Endodermal cell (in vitro differentiated cells): ENCODE measurements around the gene PRICKLE2. TPM values are rescaled to one million over a fixed set of nuclear protein-coding genes. Genes with fewer than 3 reads are reported as not detected.
A peak's percentile ranks its signal among the peaks of the same experiment; 100 is the strongest.

Experiments used
- DNase-seq: peaks from one replicate; pipeline ENCODE4 v3.0.0-alpha.2; 2017
- H3K27ac ChIP-seq: 2 replicates; pipeline ENCODE4 v1.5.1; 2013; ENCODE audit warnings: mild to moderate bottlenecking, low read depth, low read length, moderate library complexity
- H3K27me3 ChIP-seq: 2 replicates; pipeline ENCODE4 v1.6.1; 2013; ENCODE audit warnings: mild to moderate bottlenecking, low read length, moderate library complexity; ENCODE audit not compliant: insufficient read depth, control insufficient read depth, poor library complexity, severe bottlenecking
- H3K36me3 ChIP-seq: 2 replicates; pipeline ENCODE4 v1.7.0; 2013; ENCODE audit warnings: mild to moderate bottlenecking, low read length, moderate library complexity; ENCODE audit not compliant: control insufficient read depth, insufficient read depth
- H3K4me1 ChIP-seq: one replicate; pipeline ENCODE4 v1.7.0; 2013; ENCODE audit warnings: low read length; ENCODE audit not compliant: control insufficient read depth, insufficient read depth
- H3K4me3 ChIP-seq: 2 replicates; pipeline ENCODE4 v1.5.1; 2013; ENCODE audit warnings: mild to moderate bottlenecking, low read length, moderate library complexity
- H3K9ac ChIP-seq: 2 replicates; pipeline ENCODE4 v1.6.1; 2013; ENCODE audit warnings: mild to moderate bottlenecking, low read length, moderate library complexity; ENCODE audit not compliant: poor library complexity, severe bottlenecking; ENCODE audit errors: extremely low read depth
- H3K9me3 ChIP-seq: 2 replicates; pipeline ENCODE4 v1.6.1; 2013; ENCODE audit warnings: mild to moderate bottlenecking, low read length, moderate library complexity; ENCODE audit not compliant: control insufficient read depth
- H3K27ac Mint-ChIP-seq: 2 replicates; pipeline ENCODE4 v1.8.0; 2020; ENCODE audit warnings: mixed read lengths
- H3K27me3 Mint-ChIP-seq: 2 replicates; pipeline ENCODE4 v1.8.0; 2021; ENCODE audit warnings: mild to moderate bottlenecking, mixed read lengths; ENCODE audit not compliant: insufficient read depth
- H3K36me3 Mint-ChIP-seq: 2 replicates; pipeline ENCODE4 v1.8.0; 2020; ENCODE audit warnings: low read depth, mixed read lengths
- H3K4me1 Mint-ChIP-seq: 2 replicates; pipeline ENCODE4 v1.8.0; 2020; ENCODE audit warnings: mixed read lengths
- H3K4me3 Mint-ChIP-seq: 2 replicates; pipeline ENCODE4 v1.8.0; 2020; ENCODE audit warnings: mild to moderate bottlenecking, moderate library complexity, mixed read lengths
- H3K9me3 Mint-ChIP-seq: 2 replicates; pipeline ENCODE4 v1.8.0; 2020; ENCODE audit warnings: mild to moderate bottlenecking, mixed read lengths
- CTCF ChIP-seq: fragments of 200-600 bp; sonication (generic); conservative IDR thresholded peaks from 2 replicates; pipeline ENCODE4 v1.5.0; 2021; ENCODE audit warnings: antibody characterized with exemption, mild to moderate bottlenecking
- WGBS, 2 experiments: methylation state at CpG; one replicate each; pipeline versions ENCODE4 v1.1.5 to v1.1.7; 2013; ENCODE audit warnings: missing lambda C conversion rate in 2 of 2, mixed read lengths in 1 of 2; ENCODE audit not compliant: insufficient coverage in 1 of 2, insufficient read length in 1 of 2; 5-methylcytosine and 5-hydroxymethylcytosine counted together
- total RNA-seq, 2 donors: library from RNA; stranded (reverse); fragmentation: NEBNext Ultra II Directional in 1 of 2; extraction: Animal tissue kit (Norgen Biotek cat#: 25700) in 1 of 2; gene quantifications; 2 replicates in 1 of 2; 3 replicates in 1 of 2; pipeline ENCODE4 v1.2.1, GENCODE V29; 2021

PRICKLE2 gene
- total RNA-seq, 2 donors from 2014 or later = 8.5 to 10.4 TPM

GRCh38 chr3:64111872-64112271 lies 113.4 kb downstream of the PRICKLE2 start:
- Mint-ChIP-seq H3K27ac (no peak overlapping the region), H3K4me3 (no peak overlapping the region), H3K36me3 (peaks cover 24% of the 10 kb centered on the region), H3K9me3 (peaks cover 25% of the 10 kb centered on the region), H3K4me1 (peaks cover 50% of the 10 kb centered on the region), H3K27me3 (no peaks in the 10 kb centered on the region)
- H3K9ac ChIP-seq = no peak overlapping the region
- H3K4me1 ChIP-seq = peaks cover 26% of the 10 kb centered on the region
- no peak overlapping the region for H3K27ac ChIP-seq
- no peaks in the 10 kb centered on the region for H3K36me3 ChIP-seq
- TF ChIP-seq CTCF = peak; percentile 62
- peaks cover 24% of the 10 kb centered on the region for H3K9me3 ChIP-seq
- DNase-seq = no peak
- no peaks in the 10 kb centered on the region for H3K27me3 ChIP-seq
- no peak overlapping the region for H3K4me3 ChIP-seq
- 61 to 76% methylated on average over 2 of the region's 2 CpGs for WGBS, 2 experiments

- peaks cover 20% of the 10 kb centered on the region for H3K36me3 Mint-ChIP-seq
- no peaks in the 10 kb centered on the region for H3K36me3 ChIP-seq
- peaks cover 23% of the 10 kb centered on the region for H3K9me3 ChIP-seq
- peaks cover 58% of the 10 kb centered on the region for H3K4me1 Mint-ChIP-seq
- H3K27me3 Mint-ChIP-seq = no peaks in the 10 kb centered on the region
- no peak for DNase-seq
- peaks cover 25% of the 10 kb centered on the region for H3K9me3 Mint-ChIP-seq
- no peak overlapping the region for H3K4me3 Mint-ChIP-seq
- no peak for TF ChIP-seq CTCF
- peaks cover 28% of the 10 kb centered on the region for H3K4me1 ChIP-seq
- 90% methylated on average over 2 of the region's 2 CpGs; no CpG with 5 or more reads in 1 of the 2 experiments for WGBS, 2 experiments
- H3K27me3 ChIP-seq = no peaks in the 10 kb centered on the region
- no peak overlapping the region for H3K4me3 ChIP-seq
- no peak overlapping the region for H3K27ac ChIP-seq
- no peak overlapping the region for H3K27ac Mint-ChIP-seq
- H3K9ac ChIP-seq = no peak overlapping the region
These were observed 114.2 kb downstream of the PRICKLE2 start for GRCh38 chr3:64111083-64111482.

DNA sequence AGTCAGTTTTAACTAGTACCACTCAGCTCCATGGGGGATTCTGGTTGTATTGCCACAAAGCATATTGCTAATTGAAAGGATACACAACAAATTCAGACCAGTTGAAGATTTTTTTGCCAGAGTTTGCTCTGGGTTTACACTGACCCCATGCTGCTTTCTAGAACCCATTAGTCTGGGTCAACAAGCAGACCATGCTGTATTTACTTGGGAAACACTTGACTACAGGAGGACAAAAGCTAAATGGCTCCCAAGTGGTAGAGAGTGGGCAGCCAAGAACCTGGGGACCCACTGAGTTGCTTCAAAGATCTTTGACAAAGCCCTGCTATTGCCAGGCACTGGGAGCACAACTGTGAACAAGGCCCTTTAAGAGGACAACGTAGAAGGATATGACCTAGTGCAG lies 115.2 kb downstream of the PRICKLE2 start:
- H3K4me3 Mint-ChIP-seq = no peak overlapping the region
- Histone ChIP-seq H3K9ac (peak overlapping the region; percentile 24), H3K4me3 (no peak overlapping the region), H3K27ac (peak overlapping the region; percentile 95), H3K27me3 (no peaks in the 10 kb centered on the region), H3K36me3 (no peaks in the 10 kb centered on the region), H3K9me3 (peaks cover 14% of the 10 kb centered on the region), H3K4me1 (peaks cover 28% of the 10 kb centered on the region)
- H3K9me3 Mint-ChIP-seq = peaks cover 16% of the 10 kb centered on the region
- peak overlapping the region; percentile 84 for H3K27ac Mint-ChIP-seq
- TF ChIP-seq CTCF = no peak
- peaks cover 12% of the 10 kb centered on the region for H3K36me3 Mint-ChIP-seq
- whole genome bisulfite sequencing, 2 experiments = 25% methylated on average over 1 of the region's 1 CpG; no CpG with 5 or more reads in 1 of the 2 experiments
- H3K4me1 Mint-ChIP-seq = peaks cover 58% of the 10 kb centered on the region
- no peaks in the 10 kb centered on the region for H3K27me3 Mint-ChIP-seq
- no peak for DNase-seq
